PC-3 (cell line): ENCODE results near the gene CCT6A. TPM values are rescaled to one million over a fixed set of nuclear protein-coding genes. Genes with fewer than 3 reads are reported as not detected.
"Not testable (repeated sequence)": the region's sequence is repeated elsewhere in the genome, so short reads cannot be mapped to it uniquely, and the experiment has no call there.

Source experiments
- ATAC-seq: fragments of 200-7000 bp; cut with Tn5 transposase; 2 replicates; pipeline ENCODE4 v1.9.1; 2020; ENCODE audit warnings: mild to moderate bottlenecking, moderate library complexity
- BruUV-seq: library from RNA; stranded (reverse); fragments of 400-500 nt; replicated peaks from 2 replicates; lab custom pipeline; 2021; lab: Mats Ljungman, UMichigan
- CTCF ChIA-PET: fragments of 300-600 bp; sonication (Branson Sonifier 250); formaldehyde crosslinking; loops from one replicate; lab custom pipeline; 2022; ENCODE audit warnings: antibody characterized with exemption; lab: Charles Lee
- POLR2A ChIA-PET: fragments of 300-600 bp; sonication (Branson Sonifier 250); formaldehyde crosslinking; loops from one replicate; lab custom pipeline; 2022; ENCODE audit warnings: antibody characterized with exemption; ENCODE audit not compliant: unreplicated experiment; lab: Charles Lee
- DNase-seq: peaks from one replicate; pipeline ENCODE4 v3.0.0-alpha.2; 2015
- H2AFZ ChIP-seq: fragments of 300-600 bp; sonication (generic); 2 replicates; pipeline ENCODE4 v1.6.0; 2016; ENCODE audit warnings: antibody characterized with exemption, low read length
- H3F3A ChIP-seq: fragments of 300-600 bp; sonication (generic); one replicate; pipeline ENCODE4 v1.6.0; 2017; ENCODE audit warnings: antibody characterized with exemption, low read length, control low read depth, mild to moderate bottlenecking; ENCODE audit not compliant: unreplicated experiment
- H3K27ac ChIP-seq: fragments of 300-600 bp; sonication (generic); 2 replicates; pipeline ENCODE4 v1.5.1; 2016; ENCODE audit warnings: mild to moderate bottlenecking, low read length
- H3K27me3 ChIP-seq: fragments of 300-600 bp; sonication (generic); 2 replicates; pipeline ENCODE4 v1.6.1; 2016; ENCODE audit warnings: low read length, mixed read lengths
- H3K36me3 ChIP-seq: fragments of 300-600 bp; sonication (generic); 2 replicates; pipeline ENCODE4 v1.6.1; 2016; ENCODE audit warnings: low read depth, mixed run types, low read length, mixed read lengths
- H3K4me1 ChIP-seq: fragments of 300-600 bp; sonication (generic); 2 replicates; pipeline ENCODE4 v1.5.1; 2016; ENCODE audit warnings: low read length; ENCODE audit not compliant: insufficient read depth
- H3K4me2 ChIP-seq: fragments of 300-600 bp; sonication (generic); 2 replicates; pipeline ENCODE4 v1.6.0; 2016; ENCODE audit warnings: low read length
- H3K4me3 ChIP-seq: fragments of 300-600 bp; sonication (generic); 2 replicates; pipeline ENCODE4 v1.5.1; 2016; ENCODE audit warnings: mild to moderate bottlenecking, low read length, mixed read lengths
- H3K79me2 ChIP-seq: fragments of 300-600 bp; sonication (generic); 2 replicates; pipeline ENCODE4 v1.6.1; 2017; ENCODE audit warnings: low read length, mixed read lengths
- H3K9ac ChIP-seq: fragments of 300-600 bp; sonication (generic); 2 replicates; pipeline ENCODE4 v1.6.0; 2016; ENCODE audit warnings: mild to moderate bottlenecking, low read length
- H3K9me2 ChIP-seq: fragments of 300-600 bp; sonication (generic); replicated peaks from 2 replicates; pipeline ENCODE4 v1.6.1; 2016; ENCODE audit warnings: mixed run types, low read length, mixed read lengths
- H3K9me3 ChIP-seq: fragments of 300-600 bp; sonication (generic); 2 replicates; pipeline ENCODE4 v1.6.1; 2016; ENCODE audit warnings: low read length, mixed read lengths
- H4K20me1 ChIP-seq: fragments of 300-600 bp; sonication (generic); 2 replicates; pipeline ENCODE4 v1.6.1; 2016; ENCODE audit warnings: low read length, mixed read lengths
- CTCF ChIP-seq: fragments of 300-600 bp; sonication (generic); conservative IDR thresholded peaks from 2 replicates; pipeline ENCODE4 v1.5.1; 2017; ENCODE audit warnings: antibody characterized with exemption, low read depth, mild to moderate bottlenecking, low read length
- EZH2 ChIP-seq: fragments of 300-600 bp; sonication (generic); IDR thresholded peaks from one replicate; pipeline ENCODE4 v1.6.1; 2017; ENCODE audit warnings: antibody characterized with exemption, mild to moderate bottlenecking, low read length; ENCODE audit not compliant: unreplicated experiment
- EZH2phosphoT487 ChIP-seq: fragments of 300-600 bp; sonication (generic); IDR thresholded peaks from 2 replicates; pipeline ENCODE4 v1.6.1; 2018; ENCODE audit warnings: mild to moderate bottlenecking, antibody characterized with exemption, low read length, borderline replicate concordance
- intact Hi-C: fragments of 100-400 bp; cut with micrococcal nuclease; formaldehyde crosslinking; loops from 2 replicates; pipeline ENCODE4 v1.9.0; 2023
- total RNA-seq: library from RNA; depleted of rRNA; stranded (reverse); fragments of >200 nt; gene quantifications from 2 replicates; pipeline ENCODE4 v1.2.3, GENCODE V29; 2014; rRNA removed

Gene CCT6A
- total RNA-seq, 1 experiment from 2014 or later: 338 TPM

DNA sequence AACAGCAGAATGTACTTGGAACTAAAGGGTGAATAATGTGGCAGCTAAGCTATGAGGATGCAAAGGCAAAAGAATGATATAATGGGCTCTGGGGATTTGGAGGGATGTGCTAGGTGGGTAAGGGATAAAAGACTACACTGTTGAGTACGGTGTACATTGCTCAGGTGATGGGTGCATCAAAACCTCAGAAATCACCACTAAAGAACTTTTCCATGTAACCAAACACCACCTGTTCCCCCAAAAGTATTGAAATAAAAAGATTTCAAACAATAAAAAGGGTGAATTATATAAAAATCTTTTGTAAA lies 56.3 kb downstream of the CCT6A start:
- intact Hi-C loops: no loop called here
- Histone ChIP-seq H3K27ac (no peak overlapping the region), H3K36me3 (peaks cover 14% of the 10 kb centered on the region), H4K20me1 (peaks cover 18% of the 10 kb centered on the region), H3K4me2 (no peak overlapping the region), H3K79me2 (peaks cover 31% of the 10 kb centered on the region), H3K9me2 (no peaks in the 10 kb centered on the region), H2AFZ (no peak overlapping the region), H3F3A (no peaks in the 10 kb centered on the region), H3K4me3 (no peak overlapping the region), H3K9ac (no peak overlapping the region), H3K27me3 (no peaks in the 10 kb centered on the region), H3K9me3 (no peaks in the 10 kb centered on the region), H3K4me1 (peaks cover 6% of the 10 kb centered on the region; the same call in 1 of the 2 replicates)
- TF ChIP-seq EZH2: no peak
- TF ChIP-seq CTCF: no peak
- no peak for TF ChIP-seq EZH2phosphoT487
- CTCF ChIA-PET: no interaction called here
- POLR2A ChIA-PET: no interaction called here
- DNase-seq (no peak), ATAC-seq (no peak)
- no TSS peak for BruUV-seq

DNA sequence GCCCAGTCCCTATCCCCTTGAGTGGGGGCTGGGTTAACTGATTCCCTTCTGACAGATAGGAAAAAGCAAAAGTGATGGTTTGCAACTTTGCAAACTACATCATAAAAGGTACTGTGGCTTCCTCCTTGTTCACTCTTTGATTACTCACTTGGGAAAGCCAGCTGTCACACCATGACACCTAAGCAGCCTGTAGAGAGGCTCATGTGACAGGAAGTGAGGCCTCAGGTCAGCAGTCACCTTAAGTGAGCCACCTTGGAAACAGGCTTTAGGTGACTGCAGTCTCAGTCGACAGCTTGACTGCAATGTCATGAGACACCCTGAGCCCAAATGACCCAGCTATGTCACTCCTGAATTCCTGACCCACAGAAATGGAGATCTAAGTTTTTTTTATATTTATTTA lies 59.0 kb downstream of the CCT6A start:
- Histone ChIP-seq H3K9me2 (no peaks in the 10 kb centered on the region), H3K4me1 (no peaks in the 10 kb centered on the region), H3K27me3 (no peaks in the 10 kb centered on the region), H3K9me3 (no peaks in the 10 kb centered on the region), H3K4me3 (no peak overlapping the region), H2AFZ (no peak overlapping the region), H3K79me2 (peaks cover 7% of the 10 kb centered on the region), H3F3A (no peaks in the 10 kb centered on the region), H3K9ac (no peak overlapping the region), H4K20me1 (no peaks in the 10 kb centered on the region), H3K4me2 (no peak overlapping the region), H3K36me3 (no peaks in the 10 kb centered on the region), H3K27ac (no peak overlapping the region)
- no peak for ATAC-seq
- no TSS peak for BruUV-seq
- CTCF ChIA-PET: no interaction called here
- no peak for TF ChIP-seq EZH2
- no peak for TF ChIP-seq EZH2phosphoT487
- TF ChIP-seq CTCF: no peak
- intact Hi-C loops: no loop called here
- POLR2A ChIA-PET: no interaction called here
- no peak for DNase-seq

DNA sequence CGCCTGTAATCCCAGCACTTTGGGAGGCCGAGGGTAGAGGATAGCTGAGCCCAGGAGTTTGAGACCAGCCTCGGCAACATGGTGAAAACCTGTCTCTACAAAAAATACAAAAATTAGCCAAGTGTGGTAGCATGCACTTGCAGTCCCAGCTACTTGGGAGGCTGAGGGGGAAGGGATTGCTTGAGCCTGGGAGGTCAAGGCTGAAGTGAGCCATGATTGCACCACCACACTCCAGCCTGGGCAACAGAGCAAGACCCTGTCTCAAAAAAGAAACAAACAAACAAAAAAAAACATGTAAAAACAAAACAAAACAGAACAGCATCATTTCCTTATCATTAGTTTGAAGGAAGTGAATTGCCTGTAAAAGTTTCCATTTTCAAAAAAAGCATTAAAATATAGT lies 60.7 kb downstream of the CCT6A start:
- intact Hi-C loops, ATAC-seq: not testable (repeated sequence)

More for the DNA sequence above, 60.7 kb downstream of the CCT6A start:
- H3K9me3 ChIP-seq, H3K4me3 ChIP-seq, BruUV-seq, DNase-seq, H3K4me2 ChIP-seq, H3K9me2 ChIP-seq, H3K36me3 ChIP-seq, H4K20me1 ChIP-seq, CTCF ChIA-PET, H3K27me3 ChIP-seq, H3K27ac ChIP-seq, H3K9ac ChIP-seq, H3F3A ChIP-seq, H2AFZ ChIP-seq, H3K4me1 ChIP-seq, H3K79me2 ChIP-seq, POLR2A ChIA-PET: not testable (repeated sequence)

Other genes with a start within 250 kb of the CCT6A start
- not detected in 2 replicates for gene SEPTIN14, start 189.0 kb upstream of the CCT6A start, total RNA-seq
- gene ZNF713, start 164.3 kb upstream of the CCT6A start, total RNA-seq: 2.0 and 2.1 TPM in 2 replicates
- gene MRPS17, start 99.9 kb upstream of the CCT6A start, total RNA-seq: 16.9 and 20.1 TPM in 2 replicates
- gene NIPSNAP2, start 87.2 kb upstream of the CCT6A start, total RNA-seq: 63.9 and 65.8 TPM in 2 replicates
- gene PSPH, start 321 bp upstream of the CCT6A start, total RNA-seq: 54.0 and 66.3 TPM in 2 replicates
- 57.4 and 65.6 TPM in 2 replicates for gene SUMF2, start 12.5 kb downstream of the CCT6A start, total RNA-seq
- 0.75 and 1.3 TPM in 2 replicates for gene PHKG1, start 41.2 kb downstream of the CCT6A start, total RNA-seq
- gene CHCHD2, start 54.7 kb downstream of the CCT6A start, total RNA-seq: 499 and 578 TPM in 2 replicates
- not detected in 2 replicates for gene NUPR2, start 64.7 kb downstream of the CCT6A start, total RNA-seq